A549 (cell line): ENCODE data around the gene LRFN4.

Source experiments
- CBX2 ChIP-seq: fragments of 200-600 bp; sonication (generic); IDR thresholded peaks from 2 replicates; pipeline ENCODE4 v1.6.1; 2016; ENCODE audit warnings: low read depth, mild to moderate bottlenecking, borderline replicate concordance
- CHD2 ChIP-seq: fragments of 150-350 bp; IDR thresholded peaks from 2 replicates; pipeline ENCODE4 v1.6.1; 2014; ENCODE audit warnings: low read length; ENCODE audit not compliant: partially characterized antibody
- CTCF ChIP-seq: fragments of >200 bp; sonication (Bioruptor Twin); formaldehyde crosslinking; IDR thresholded peaks from 3 replicates; pipeline ENCODE4 v1.5.1; 2016
- E2F6 ChIP-seq: IDR thresholded peaks from 2 replicates; pipeline ENCODE4 v1.6.1; 2012; ENCODE audit warnings: low read depth, borderline replicate concordance
- EHMT2 ChIP-seq: fragments of 200-600 bp; sonication (generic); IDR thresholded peaks from 2 replicates; pipeline ENCODE4 v1.6.1; 2016; ENCODE audit warnings: antibody characterized with exemption, low read depth, mild to moderate bottlenecking, moderate library complexity
- EP300 ChIP-seq, 2 experiments: fragments of >200 bp; sonication (Bioruptor Twin); formaldehyde crosslinking; IDR thresholded peaks; 2 replicates in 1 of 2; 3 replicates in 1 of 2; pipeline ENCODE4 v1.6.1; 2016 to 2017
- FOSL2 ChIP-seq, 2 experiments: fragments of 450-650 bp in 1 of 2; fragments of >200 bp in 1 of 2; sonication (Bioruptor Twin) in 1 of 2; formaldehyde crosslinking; IDR thresholded peaks; 2 replicates each; pipeline versions ENCODE4 v1.5.0 to v1.6.1; 2016 to 2020; ENCODE audit warnings: mild to moderate bottlenecking in 1 of 2, moderate library complexity in 1 of 2
- KDM1A ChIP-seq: fragments of 200-600 bp; sonication (generic); IDR thresholded peaks from 2 replicates; pipeline ENCODE4 v1.6.1; 2016; ENCODE audit warnings: low read depth, mild to moderate bottlenecking
- MAX ChIP-seq: IDR thresholded peaks from 2 replicates; pipeline ENCODE4 v1.6.1; 2012
- POLR2A ChIP-seq: IDR thresholded peaks from 2 replicates; pipeline ENCODE4 v1.6.1; 2012; ENCODE audit warnings: mild to moderate bottlenecking, low read length
- RAD21 ChIP-seq, 2 experiments: fragments of >200 bp in 1 of 2; sonication (Bioruptor Twin) in 1 of 2; formaldehyde crosslinking in 1 of 2; IDR thresholded peaks in 1 of 2; conservative IDR thresholded peaks in 1 of 2; 2 replicates in 1 of 2; 3 replicates in 1 of 2; pipeline ENCODE4 v1.6.1; 2012 to 2018; ENCODE audit warnings: inconsistent platforms in 1 of 2
- REST ChIP-seq: fragments of 200-600 bp; sonication (generic); IDR thresholded peaks from 2 replicates; pipeline ENCODE4 v1.6.1; 2016; ENCODE audit warnings: antibody characterized with exemption, mild to moderate bottlenecking, moderate library complexity
- RFX5 ChIP-seq: fragments of 450-650 bp; IDR thresholded peaks from 2 replicates; pipeline ENCODE4 v1.7.1; 2014; ENCODE audit warnings: antibody characterized with exemption, mild to moderate bottlenecking, moderate library complexity
- SMC3 ChIP-seq: fragments of >200 bp; sonication (Bioruptor Twin); formaldehyde crosslinking; IDR thresholded peaks from 3 replicates; pipeline ENCODE4 v1.6.1; 2018; ENCODE audit warnings: inconsistent platforms

GRCh38 chr11:66869567-66869870 is 12.7 kb downstream of the LRFN4 start:
- TF ChIP-seq CTCF (no peak), POLR2A (no peak), RFX5 (no peak), CHD2 (no peak), FOSL2 (IDR thresholded peaks at IDR 0.05) (no peak), FOSL2 (CRISPR knock-in tag; IDR thresholded peaks at IDR 0.05) (no peak), KDM1A (no peak), EHMT2 (no peak), E2F6 (no peak), MAX (no peak), SMC3 (no peak), RAD21 (conservative IDR thresholded peaks at IDR 0.05 in 1 of 2, IDR thresholded peaks at IDR 0.05 in 1 of 2) (no peak), REST (no peak), CBX2 (no peak), EP300 (IDR thresholded peaks at IDR 0.05) (no peak)
